Endothelial cell of umbilical vein (primary cell): Measurements from ENCODE around the gene TEAD3. TPM values are rescaled to one million over a fixed set of nuclear protein-coding genes. Genes with fewer than 3 reads are reported as not detected.

Experiments
- BruUV-seq: library from RNA; stranded (reverse); fragments of 400-500 nt; replicated peaks from 2 replicates; lab custom pipeline; 2021; lab: Mats Ljungman, UMichigan
- CTCF ChIA-PET: fragments of 300-600, 350-600 bp; sonication (Branson Sonifier 250); formaldehyde crosslinking; loops from one replicate; lab custom pipeline; 2021; ENCODE audit warnings: antibody characterized with exemption, inconsistent platforms; lab: Charles Lee
- POLR2A ChIA-PET: fragments of 300-600, 350-600 bp; sonication (Branson Sonifier 250); formaldehyde crosslinking; loops from one replicate; lab custom pipeline; 2021; ENCODE audit warnings: antibody characterized with exemption, inconsistent platforms; lab: Charles Lee
- DNase-seq: peaks from one replicate; pipeline ENCODE4 v3.0.0-alpha.2; 2011; ENCODE audit warnings: low read depth, low spot score
- FAIRE-seq: peaks from 2 replicates; lab custom pipeline; 2011; peaks lifted over from hg19 to GRCh38; lab: Jason Lieb, UNC
- H2AFZ ChIP-seq: 2 replicates; pipeline ENCODE4 v1.6.0; 2012; ENCODE audit warnings: low read depth, low read length, control low read depth, inconsistent platforms
- H3K27ac ChIP-seq: 2 replicates; pipeline ENCODE4 v1.5.1; 2011; ENCODE audit warnings: low read depth, mild to moderate bottlenecking, control low read depth, low read length, moderate library complexity; ENCODE audit not compliant: insufficient read depth
- H3K27me3 ChIP-seq, 2 experiments: 2 replicates each; pipeline versions ENCODE4 v1.6.0 to v1.6.1; 2011; ENCODE audit warnings: low read length in 2 of 2, mixed read lengths in 1 of 2; ENCODE audit not compliant: control insufficient read depth in 2 of 2, insufficient read depth in 2 of 2
- H3K36me3 ChIP-seq, 2 experiments: 2 replicates in 1 of 2; 3 replicates in 1 of 2; pipeline ENCODE4 v1.5.1; 2011; ENCODE audit warnings: low read length in 2 of 2, mild to moderate bottlenecking in 1 of 2, moderate library complexity in 1 of 2; ENCODE audit not compliant: control insufficient read depth in 2 of 2, insufficient read depth in 2 of 2; ENCODE audit errors: extremely low read depth in 1 of 2
- H3K4me1 ChIP-seq: 3 replicates; pipeline ENCODE4 v1.5.1; 2011; ENCODE audit warnings: mild to moderate bottlenecking, low read length; ENCODE audit not compliant: control insufficient read depth, insufficient read depth; ENCODE audit errors: extremely low read depth
- H3K4me2 ChIP-seq: 2 replicates; pipeline ENCODE4 v1.6.1; 2011; ENCODE audit warnings: low read length, control low read depth, mixed read lengths; ENCODE audit not compliant: insufficient read depth
- H3K4me3 ChIP-seq, 3 experiments: fragments of 200-600 bp in 1 of 3; sonication (generic), shearing (Covaris generic) in 1 of 3; replicated peaks in 1 of 3; 2 replicates each; pipeline ENCODE4 v1.5.1; 2011 to 2016; ENCODE audit warnings: control low read depth in 3 of 3, low read length in 3 of 3, mild to moderate bottlenecking in 2 of 3, inconsistent platforms in 1 of 3, low read depth in 1 of 3, moderate library complexity in 1 of 3; ENCODE audit not compliant: insufficient read depth in 1 of 3
- H3K79me2 ChIP-seq: 2 replicates; pipeline ENCODE4 v1.6.0; 2012; ENCODE audit warnings: low read length, inconsistent platforms; ENCODE audit not compliant: control insufficient read depth, insufficient read depth
- H3K9ac ChIP-seq: replicated peaks from 2 replicates; pipeline ENCODE3; 2011; ENCODE audit warnings: low read length, control low read depth; ENCODE audit not compliant: insufficient read depth; ENCODE audit errors: extremely low read depth
- H3K9me1 ChIP-seq: replicated peaks from 3 replicates; pipeline ENCODE4 v1.6.0; 2011; ENCODE audit warnings: mild to moderate bottlenecking, low read length; ENCODE audit not compliant: control insufficient read depth, insufficient read depth; ENCODE audit errors: extremely low read depth
- H3K9me3 ChIP-seq: replicated peaks from 2 replicates; pipeline ENCODE4 v1.5.1; 2012; ENCODE audit warnings: low read length, inconsistent platforms; ENCODE audit not compliant: control insufficient read depth, insufficient read depth
- H4K20me1 ChIP-seq: replicated peaks from 2 replicates; pipeline ENCODE3; 2011; ENCODE audit warnings: mild to moderate bottlenecking, low read length; ENCODE audit not compliant: control insufficient read depth, insufficient read depth; ENCODE audit errors: extremely low read depth
- EZH2 ChIP-seq: IDR thresholded peaks from 2 replicates; pipeline ENCODE4 v1.6.1; 2012; ENCODE audit warnings: borderline replicate concordance, low read depth, mild to moderate bottlenecking, moderate library complexity, low read length, inconsistent platforms; ENCODE audit not compliant: severe bottlenecking
- FOS ChIP-seq: IDR thresholded peaks from 2 replicates; pipeline ENCODE4 v1.6.1; 2011; ENCODE audit warnings: mild to moderate bottlenecking, low read length, moderate library complexity, borderline replicate concordance; ENCODE audit not compliant: insufficient read depth
- GATA2 ChIP-seq: IDR thresholded peaks from 2 replicates; pipeline ENCODE4 v1.7.0; 2011; ENCODE audit warnings: low read depth, mild to moderate bottlenecking, moderate library complexity, mixed read lengths, low read length; ENCODE audit not compliant: insufficient read length, insufficient read depth
- JUN ChIP-seq: IDR thresholded peaks from 2 replicates; pipeline ENCODE4 v1.6.1; 2011; ENCODE audit warnings: borderline replicate concordance, low read depth; ENCODE audit not compliant: insufficient read length, insufficient read depth
- MAX ChIP-seq: IDR thresholded peaks from 2 replicates; pipeline ENCODE4 v1.6.1; 2011; ENCODE audit not compliant: insufficient read depth, insufficient read length
- MYC ChIP-seq: IDR thresholded peaks from one replicate; pipeline ENCODE4 v1.6.1; 2011; ENCODE audit warnings: mild to moderate bottlenecking, low read depth, low read length
- POLR2A ChIP-seq: IDR thresholded peaks from 2 replicates; pipeline ENCODE4 v1.6.1; 2012; ENCODE audit warnings: low read depth, mild to moderate bottlenecking, control low read depth, low read length
- POLR2AphosphoS5 ChIP-seq: IDR thresholded peaks from 2 replicates; pipeline ENCODE4 v1.6.1; 2012; ENCODE audit warnings: low read depth, mild to moderate bottlenecking, control low read depth, low read length, moderate library complexity; ENCODE audit not compliant: insufficient read depth
- dilution Hi-C: fragments of 300-500 bp; cut with MboI; formaldehyde crosslinking; loops from one replicate; pipeline ENCODE4 v1.15.0; 2019; ENCODE audit warnings: low sequenced_read_pairs; ENCODE audit not compliant: extremely low pct_ligation_motif_present
- intact Hi-C: fragments of 100-400 bp; cut with micrococcal nuclease; formaldehyde crosslinking; loops from one replicate; pipeline ENCODE4 v1.10.0; 2022
- polyA plus RNA-seq, 4 experiments: library from polyadenylated mRNA; depleted of rRNA in 3 of 4; stranded (reverse) in 3 of 4; unstranded in 1 of 4; fragments of >200 nt; gene quantifications; 2 replicates each; pipeline versions ENCODE4 v1.2.1 to v1.2.3, GENCODE V29; 2011 to 2012; ENCODE audit warnings: missing spikeins in 1 of 4
- total RNA-seq: library from RNA; stranded (reverse); gene quantifications from 2 replicates; pipeline ENCODE4 v1.2.3, GENCODE V29; 2021
- TF ChIP-seq, protein P1 (sequence below), 2 donors: IDR thresholded peaks; 1 replicate in 1 of 2; 2 replicates in 1 of 2; pipeline ENCODE4 v1.5.1; 2011; ENCODE audit warnings: low read length in 2 of 2, mild to moderate bottlenecking in 2 of 2, moderate library complexity in 2 of 2, control low read depth in 1 of 2, inconsistent platforms in 1 of 2, low read depth in 1 of 2; ENCODE audit not compliant: insufficient read depth in 1 of 2; ENCODE audit errors: extremely low read depth in 1 of 2

The TEAD3 gene
- total and polyA plus RNA-seq, 2 donors (not counting 3 experiments of a cell fraction or from before 2014, with no cell fraction given) = 1.1 to 1.6 TPM

DNA sequence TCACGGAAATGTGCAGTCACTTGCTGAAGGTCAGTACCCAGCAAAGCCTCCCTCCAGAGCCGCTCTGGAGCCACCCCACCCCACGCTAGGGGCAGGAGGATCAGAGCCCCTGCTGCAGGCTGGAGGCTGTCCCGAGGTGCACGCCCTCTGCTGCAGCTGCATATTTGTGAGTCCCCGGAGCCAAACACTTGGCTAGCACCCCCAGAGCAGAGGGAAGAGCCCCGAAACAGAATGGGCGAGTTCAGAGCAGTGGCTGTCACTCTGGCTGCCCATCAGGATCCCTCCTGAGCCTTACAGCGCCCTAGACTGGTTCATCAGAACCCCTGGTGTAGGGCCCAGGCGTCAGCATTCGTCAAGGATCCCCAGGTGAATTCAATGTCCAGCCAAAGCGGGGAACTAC, 25.3 kb upstream of the TEAD3 start:
- H3K27ac ChIP-seq = no peak overlapping the region
- no TSS peak for BruUV-seq
- no peak overlapping the region for H3K4me3 ChIP-seq
- H3K79me2 ChIP-seq = no peaks in the 10 kb centered on the region
- no peaks in the 10 kb centered on the region for H3K9me1 ChIP-seq
- H3K4me1 ChIP-seq = no peaks in the 10 kb centered on the region
- H4K20me1 ChIP-seq = no peaks in the 10 kb centered on the region
- ChIA-PET POLR2A (interaction anchor here (0.5 to 0.6 kb wide), 4 partner anchors 49 to 342 kb away, joined by 3 to 5 read pairs (median 4); no protein-coding TSS in a partner anchor), CTCF (interaction anchor here (0.5 to 11.7 kb wide), 65 partner anchors 7 to 913 kb away, joined by 3 to 252 read pairs (median 4); partner anchors contain the start of gene ARMC12)
- no peak overlapping the region for H3K4me2 ChIP-seq
- H3K36me3 ChIP-seq = no peaks in the 10 kb centered on the region
- no peak overlapping the region for H3K9ac ChIP-seq
- no peaks in the 10 kb centered on the region for H3K27me3 ChIP-seq
- TF ChIP-seq, protein P1, sequence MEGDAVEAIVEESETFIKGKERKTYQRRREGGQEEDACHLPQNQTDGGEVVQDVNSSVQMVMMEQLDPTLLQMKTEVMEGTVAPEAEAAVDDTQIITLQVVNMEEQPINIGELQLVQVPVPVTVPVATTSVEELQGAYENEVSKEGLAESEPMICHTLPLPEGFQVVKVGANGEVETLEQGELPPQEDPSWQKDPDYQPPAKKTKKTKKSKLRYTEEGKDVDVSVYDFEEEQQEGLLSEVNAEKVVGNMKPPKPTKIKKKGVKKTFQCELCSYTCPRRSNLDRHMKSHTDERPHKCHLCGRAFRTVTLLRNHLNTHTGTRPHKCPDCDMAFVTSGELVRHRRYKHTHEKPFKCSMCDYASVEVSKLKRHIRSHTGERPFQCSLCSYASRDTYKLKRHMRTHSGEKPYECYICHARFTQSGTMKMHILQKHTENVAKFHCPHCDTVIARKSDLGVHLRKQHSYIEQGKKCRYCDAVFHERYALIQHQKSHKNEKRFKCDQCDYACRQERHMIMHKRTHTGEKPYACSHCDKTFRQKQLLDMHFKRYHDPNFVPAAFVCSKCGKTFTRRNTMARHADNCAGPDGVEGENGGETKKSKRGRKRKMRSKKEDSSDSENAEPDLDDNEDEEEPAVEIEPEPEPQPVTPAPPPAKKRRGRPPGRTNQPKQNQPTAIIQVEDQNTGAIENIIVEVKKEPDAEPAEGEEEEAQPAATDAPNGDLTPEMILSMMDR (IDR thresholded peaks at IDR 0.05; ENCODE audit: extremely low read depth in 1 of 2, insufficient read depth in 1 of 2, low read depth in 1 of 2, low read length in 2 of 2) = no peak
- no peak for TF ChIP-seq JUN
- no peak for TF ChIP-seq EZH2
- no peak for TF ChIP-seq FOS
- TF ChIP-seq POLR2A = no peak
- no peak for TF ChIP-seq MAX
- TF ChIP-seq MYC = no peak
- no peak for TF ChIP-seq GATA2
- no peak for TF ChIP-seq POLR2AphosphoS5
- dilution Hi-C loops (no loop called here), intact Hi-C loops (loop anchor here (1.0 to 10.0 kb wide), 4 partner anchors 45 to 215 kb away; partner anchors contain the start of gene ARMC12)
- DNase-seq = no peak
- H3K9me3 ChIP-seq = no peaks in the 10 kb centered on the region
- no peak overlapping the region for H2AFZ ChIP-seq
- FAIRE-seq = no peak
